CD4-positive, alpha-beta T cell (primary cell): Measurements from ENCODE around the gene CBX2. TPM values are rescaled to one million over a fixed set of nuclear protein-coding genes. Genes with fewer than 3 reads are reported as not detected.

ENCODE experiments used
- ATAC-seq: fragments of 200-7000 bp; cut with Tn5 transposase; one replicate; pipeline ENCODE4 v1.10.0; 2022; ENCODE audit warnings: mild to moderate bottlenecking; ENCODE audit not compliant: poor library complexity
- CTCF ChIA-PET: fragments of 350-600 bp; sonication (Branson Sonifier 250); formaldehyde crosslinking; loops from one replicate; lab custom pipeline; 2021; ENCODE audit warnings: antibody characterized with exemption, inconsistent platforms; lab: Charles Lee
- POLR2A ChIA-PET: fragments of 350-600 bp; sonication (Branson Sonifier 250); formaldehyde crosslinking; loops from one replicate; lab custom pipeline; 2021; ENCODE audit warnings: antibody characterized with exemption, inconsistent platforms; lab: Charles Lee
- DNase-seq, 14 experiments: peaks; one replicate each; pipeline ENCODE4 v3.0.0-alpha.2; 2013 to 2020; ENCODE audit warnings: mixed read lengths in 2 of 14
- H3K27ac ChIP-seq, 2 donors: one replicate each; pipeline versions ENCODE4 v1.5.1 to v1.7.0; 2013; ENCODE audit warnings: low read length in 2 of 2, low read depth in 1 of 2, mild to moderate bottlenecking in 1 of 2
- H3K27me3 ChIP-seq, 2 experiments: 1 replicate in 1 of 2; 2 replicates in 1 of 2; pipeline versions ENCODE4 v1.6.1 to v1.7.0; 2013; ENCODE audit warnings: low read length in 2 of 2, control low read depth in 1 of 2, mild to moderate bottlenecking in 1 of 2, moderate library complexity in 1 of 2; ENCODE audit not compliant: insufficient read depth in 2 of 2, control insufficient read depth in 1 of 2
- H3K36me3 ChIP-seq: one replicate; pipeline ENCODE4 v1.6.1; 2013; ENCODE audit warnings: low read length, control low read depth; ENCODE audit not compliant: insufficient read depth
- H3K4me1 ChIP-seq: one replicate; pipeline ENCODE4 v1.6.1; 2013; ENCODE audit warnings: low read length, control low read depth; ENCODE audit not compliant: insufficient read depth
- H3K4me3 ChIP-seq: one replicate; pipeline ENCODE4 v1.5.1; 2013; ENCODE audit warnings: mild to moderate bottlenecking, low read length, moderate library complexity
- H3K9me3 ChIP-seq, 2 experiments: 1 replicate in 1 of 2; 2 replicates in 1 of 2; pipeline versions ENCODE4 v1.6.1 to v1.7.0; 2013; ENCODE audit warnings: low read length in 2 of 2, mild to moderate bottlenecking in 2 of 2, control low read depth in 1 of 2, moderate library complexity in 1 of 2; ENCODE audit not compliant: control insufficient read depth in 1 of 2, insufficient read depth in 1 of 2
- H3K27ac Mint-ChIP-seq: one replicate; pipeline ENCODE4 v1.8.0; 2020; ENCODE audit warnings: mixed read lengths
- H3K27me3 Mint-ChIP-seq: one replicate; pipeline ENCODE4 v1.8.0; 2021; ENCODE audit warnings: mixed read lengths
- H3K36me3 Mint-ChIP-seq: one replicate; pipeline ENCODE4 v1.8.0; 2021; ENCODE audit warnings: low read depth, mixed read lengths
- H3K4me1 Mint-ChIP-seq: one replicate; pipeline ENCODE4 v1.8.0; 2021; ENCODE audit warnings: low read depth, mixed read lengths
- H3K4me3 Mint-ChIP-seq: one replicate; pipeline ENCODE4 v1.8.0; 2020; ENCODE audit warnings: mild to moderate bottlenecking, mixed read lengths
- H3K9me3 Mint-ChIP-seq: one replicate; pipeline ENCODE4 v1.8.0; 2020; ENCODE audit warnings: mixed read lengths
- CTCF ChIP-seq: fragments of 200-600 bp; IDR thresholded peaks from one replicate; pipeline ENCODE4 v1.8.0; 2022; ENCODE audit warnings: antibody characterized with exemption, mild to moderate bottlenecking
- intact Hi-C, 2 experiments: fragments of 100-400 bp; cut with DNase I in 1 of 2; cut with micrococcal nuclease in 1 of 2; formaldehyde crosslinking; loops; one replicate each; pipeline versions ENCODE4 v1.15.1 to v1.9.0; 2023 to 2025; cut with DNase I, micrococcal nuclease
- total RNA-seq, 174 experiments: library from RNA in 2 of 174; stranded (reverse) in 2 of 174; gene quantifications; one replicate each; pipeline ENCODE4 v1.2.3 and lab custom pipeline; 2021 to 2026

CBX2 gene
- total RNA-seq, 2 experiments from 2014 or later: 0.31 TPM; not detected in 1

DNA sequence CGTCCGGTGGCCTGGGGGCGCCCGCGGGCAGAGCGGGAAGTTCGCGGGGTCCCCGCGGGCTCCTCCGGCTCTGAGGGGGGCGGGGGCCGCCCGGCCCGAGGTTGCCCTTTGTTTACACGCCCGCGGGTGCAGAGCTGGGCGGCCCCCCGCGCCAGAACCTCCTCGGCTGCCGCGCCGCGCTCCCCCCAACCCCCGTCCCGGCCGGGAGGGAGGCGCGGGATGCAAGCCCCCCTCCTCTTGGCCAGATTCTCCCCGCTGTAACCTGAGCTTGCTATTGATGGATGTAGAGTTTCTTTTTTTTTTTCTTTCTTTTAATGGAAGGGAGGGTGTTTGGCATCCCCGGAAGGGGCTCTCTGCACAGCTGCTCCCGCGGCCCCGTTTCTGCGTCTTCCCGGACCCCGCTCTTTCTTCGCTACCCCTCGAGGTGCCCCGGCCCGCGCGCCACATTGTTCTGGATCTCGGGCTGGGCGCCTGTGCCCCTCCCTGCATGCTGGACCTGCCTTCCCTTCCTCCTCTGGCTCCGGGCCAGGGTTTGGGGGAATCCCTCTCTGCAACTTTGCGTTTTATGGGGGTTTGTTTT lies 646 bp downstream of the CBX2 start:
- TF ChIP-seq CTCF: no peak
- Mint-ChIP-seq H3K4me1 (peaks cover 27% of the 10 kb centered on the region), H3K4me3 (peak overlapping the region; percentile 85), H3K9me3 (no peaks in the 10 kb centered on the region), H3K27ac (peak overlapping the region; percentile 27), H3K36me3 (no peaks in the 10 kb centered on the region), H3K27me3 (peaks cover 88% of the 10 kb centered on the region)
- Histone ChIP-seq H3K4me3 (peak overlapping the region; percentile 38), H3K4me1 (peaks cover 26% of the 10 kb centered on the region), H3K36me3 (no peaks in the 10 kb centered on the region), H3K9me3 (peaks cover 0 to 17% of the 10 kb centered on the region in 2 experiments), H3K27me3 (peaks cover 61 to 78% of the 10 kb centered on the region in 2 experiments), H3K27ac (no peak overlapping the region)
- CTCF ChIA-PET: interaction anchor here (1.1 to 1.2 kb wide), 2 partner anchors 18 to 62 kb away, joined by 4 to 8 read pairs; partner anchors contain the start of gene CBX8
- POLR2A ChIA-PET: interaction anchor here (0.6 to 1.7 kb wide), 5 partner anchors 11 to 1648 kb away, joined by 3 to 8 read pairs (median 3); partner anchors contain the start of genes CBX8 and TMC8
- no peak for ATAC-seq
- intact Hi-C loops: loop anchor here in 1 of 2 experiments (1.0 to 2.0 kb wide), 2 partner anchors 18 to 32 kb away; partner anchors contain the start of gene CBX8
- DNase-seq: peak in 1 of 14 experiments; percentile 41

DNA sequence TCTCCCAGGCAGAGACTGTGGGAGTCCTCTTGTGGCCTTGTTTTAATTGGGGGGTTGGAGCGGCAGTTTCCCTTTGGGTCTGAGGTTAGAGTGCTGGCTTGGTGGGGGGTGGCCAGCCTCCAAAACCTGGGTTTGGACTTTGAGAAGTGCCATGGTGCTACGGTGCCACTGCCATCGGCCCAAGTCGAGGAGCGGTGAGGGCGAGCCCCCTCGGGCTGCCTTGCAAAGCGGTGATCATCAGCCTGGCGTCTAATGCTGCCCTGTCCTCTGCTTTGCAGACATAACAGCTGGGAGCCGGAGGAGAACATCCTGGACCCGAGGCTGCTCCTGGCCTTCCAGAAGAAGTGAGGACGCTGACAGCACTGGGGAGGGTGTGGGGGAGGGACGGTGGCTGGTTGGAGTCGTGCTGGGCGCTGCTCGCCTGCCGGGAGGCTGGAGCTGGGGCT lies 1.2 kb downstream of the CBX2 start:
- H3K27ac Mint-ChIP-seq: peak overlapping the region; percentile 27
- TF ChIP-seq CTCF: no peak
- Histone ChIP-seq H3K9me3 (peaks cover 0 to 20% of the 10 kb centered on the region in 2 experiments), H3K4me3 (peak overlapping the region; percentile 38), H3K27ac (no peak overlapping the region), H3K27me3 (peaks cover 62 to 77% of the 10 kb centered on the region in 2 experiments), H3K36me3 (no peaks in the 10 kb centered on the region), H3K4me1 (peaks cover 26% of the 10 kb centered on the region)
- ATAC-seq: no peak
- peaks cover 27% of the 10 kb centered on the region for H3K4me1 Mint-ChIP-seq
- no peaks in the 10 kb centered on the region for H3K9me3 Mint-ChIP-seq
- POLR2A ChIA-PET: interaction anchor here (1.0 to 1.7 kb wide), 4 partner anchors 10 to 59 kb away, joined by 3 to 8 read pairs (median 4); partner anchors contain the start of gene CBX8
- no peak for DNase-seq
- H3K27me3 Mint-ChIP-seq: peaks cover 83% of the 10 kb centered on the region
- H3K36me3 Mint-ChIP-seq: no peaks in the 10 kb centered on the region
- intact Hi-C loops: loop anchor here in 1 of 2 experiments (2.0 kb wide), 1 partner anchor 18 kb away; the partner anchor contains the start of gene CBX8
- CTCF ChIA-PET: interaction anchor here (1.2 kb wide), 1 partner anchor 61 kb away, joined by 8 read pairs; no protein-coding TSS in a partner anchor
- H3K4me3 Mint-ChIP-seq: peak overlapping the region; percentile 85

- H3K27ac ChIP-seq: no peak overlapping the region
- DNase-seq: no peak
- H3K4me1 ChIP-seq: peaks cover 26% of the 10 kb centered on the region
- Mint-ChIP-seq H3K27me3 (peaks cover 75% of the 10 kb centered on the region), H3K36me3 (no peaks in the 10 kb centered on the region), H3K4me1 (peaks cover 27% of the 10 kb centered on the region), H3K27ac (no peak overlapping the region), H3K4me3 (peak overlapping the region; percentile 85), H3K9me3 (no peaks in the 10 kb centered on the region)
- CTCF ChIA-PET: no interaction called here
- TF ChIP-seq CTCF: no peak
- H3K9me3 ChIP-seq: peaks cover 0 to 25% of the 10 kb centered on the region in 2 experiments
- POLR2A ChIA-PET: interaction anchor here (1.2 to 1.3 kb wide), 2 partner anchors 9 to 12 kb away, joined by 3 to 4 read pairs; no protein-coding TSS in a partner anchor
- intact Hi-C loops: loop anchor here (2.0 kb wide), 1 partner anchor 17 kb away; the partner anchor contains the start of gene CBX8 (in 2 of the 2)
- ATAC-seq: no peak
- peaks cover 61 to 71% of the 10 kb centered on the region in 2 experiments for H3K27me3 ChIP-seq
- no peak overlapping the region for H3K4me3 ChIP-seq
- no peaks in the 10 kb centered on the region for H3K36me3 ChIP-seq
Observed at GRCh38 chr17:79779661-79780365, 1.9 kb downstream of the CBX2 start.
